OCI-LY1 (cell line): Measurements from ENCODE around the gene CPT1B.

Experiments
- EZH2 ChIP-seq: fragments of 200-600 bp; sonication (generic), shearing (Covaris generic); IDR thresholded peaks from 2 replicates; pipeline ENCODE4 v1.8.0; 2017; ENCODE audit warnings: borderline replicate concordance, mixed run types, mild to moderate bottlenecking, antibody characterized with exemption, low read length, moderate library complexity, mixed read lengths
- TF ChIP-seq, protein P1 (sequence below): fragments of 200-600 bp; sonication (generic), shearing (Covaris generic); IDR thresholded peaks from 2 replicates; pipeline ENCODE4 v1.5.1; 2017; ENCODE audit warnings: mild to moderate bottlenecking, antibody characterized with exemption, low read length, moderate library complexity, mixed read lengths

GRCh38 chr22:50530877-50531545 is 47.2 kb downstream of the CPT1B start:
- TF ChIP-seq, protein P1, sequence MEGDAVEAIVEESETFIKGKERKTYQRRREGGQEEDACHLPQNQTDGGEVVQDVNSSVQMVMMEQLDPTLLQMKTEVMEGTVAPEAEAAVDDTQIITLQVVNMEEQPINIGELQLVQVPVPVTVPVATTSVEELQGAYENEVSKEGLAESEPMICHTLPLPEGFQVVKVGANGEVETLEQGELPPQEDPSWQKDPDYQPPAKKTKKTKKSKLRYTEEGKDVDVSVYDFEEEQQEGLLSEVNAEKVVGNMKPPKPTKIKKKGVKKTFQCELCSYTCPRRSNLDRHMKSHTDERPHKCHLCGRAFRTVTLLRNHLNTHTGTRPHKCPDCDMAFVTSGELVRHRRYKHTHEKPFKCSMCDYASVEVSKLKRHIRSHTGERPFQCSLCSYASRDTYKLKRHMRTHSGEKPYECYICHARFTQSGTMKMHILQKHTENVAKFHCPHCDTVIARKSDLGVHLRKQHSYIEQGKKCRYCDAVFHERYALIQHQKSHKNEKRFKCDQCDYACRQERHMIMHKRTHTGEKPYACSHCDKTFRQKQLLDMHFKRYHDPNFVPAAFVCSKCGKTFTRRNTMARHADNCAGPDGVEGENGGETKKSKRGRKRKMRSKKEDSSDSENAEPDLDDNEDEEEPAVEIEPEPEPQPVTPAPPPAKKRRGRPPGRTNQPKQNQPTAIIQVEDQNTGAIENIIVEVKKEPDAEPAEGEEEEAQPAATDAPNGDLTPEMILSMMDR: no peak
- no peak for TF ChIP-seq EZH2
